Thyroid gland (tissue), 4 donors: Measurements from ENCODE around the gene ITGAV.

Source experiments
- POLR2A ChIP-seq, 2 donors: fragments of 450-650 bp; IDR thresholded peaks; one replicate each; pipeline ENCODE4 v1.6.1; 2017; ENCODE audit warnings: antibody characterized with exemption in 2 of 2, mild to moderate bottlenecking in 2 of 2, moderate library complexity in 1 of 2
- TF ChIP-seq, protein P1 (sequence below), 6 experiments: fragments of 200-600 bp in 3 of 6; fragments of 450-650 bp in 3 of 6; sonication (generic) in 3 of 6; IDR thresholded peaks; one replicate each; pipeline ENCODE4 v1.5.1; 2016 to 2019; ENCODE audit warnings: antibody characterized with exemption in 6 of 6, mild to moderate bottlenecking in 2 of 6, inconsistent platforms in 1 of 6, moderate library complexity in 1 of 6

DNA sequence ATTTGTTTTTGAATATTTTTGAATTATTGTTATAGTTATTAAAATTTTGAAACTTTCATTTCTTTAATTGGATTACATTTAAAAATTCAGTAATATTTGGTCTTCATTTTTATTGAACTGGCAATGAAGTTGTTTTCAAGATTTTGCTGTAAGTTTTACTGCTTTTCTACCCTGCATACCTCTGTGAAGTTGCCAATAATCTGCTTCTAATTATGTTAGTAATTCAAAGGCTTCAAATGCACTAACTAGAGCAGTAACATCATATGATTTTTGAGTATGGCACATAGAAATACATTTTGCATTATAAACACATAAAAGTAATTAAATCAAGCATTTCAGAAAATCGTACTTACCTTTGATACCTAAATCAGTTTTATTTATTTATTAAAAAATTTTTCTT, 63.7 kb downstream of the ITGAV start:
- TF ChIP-seq, protein P1, sequence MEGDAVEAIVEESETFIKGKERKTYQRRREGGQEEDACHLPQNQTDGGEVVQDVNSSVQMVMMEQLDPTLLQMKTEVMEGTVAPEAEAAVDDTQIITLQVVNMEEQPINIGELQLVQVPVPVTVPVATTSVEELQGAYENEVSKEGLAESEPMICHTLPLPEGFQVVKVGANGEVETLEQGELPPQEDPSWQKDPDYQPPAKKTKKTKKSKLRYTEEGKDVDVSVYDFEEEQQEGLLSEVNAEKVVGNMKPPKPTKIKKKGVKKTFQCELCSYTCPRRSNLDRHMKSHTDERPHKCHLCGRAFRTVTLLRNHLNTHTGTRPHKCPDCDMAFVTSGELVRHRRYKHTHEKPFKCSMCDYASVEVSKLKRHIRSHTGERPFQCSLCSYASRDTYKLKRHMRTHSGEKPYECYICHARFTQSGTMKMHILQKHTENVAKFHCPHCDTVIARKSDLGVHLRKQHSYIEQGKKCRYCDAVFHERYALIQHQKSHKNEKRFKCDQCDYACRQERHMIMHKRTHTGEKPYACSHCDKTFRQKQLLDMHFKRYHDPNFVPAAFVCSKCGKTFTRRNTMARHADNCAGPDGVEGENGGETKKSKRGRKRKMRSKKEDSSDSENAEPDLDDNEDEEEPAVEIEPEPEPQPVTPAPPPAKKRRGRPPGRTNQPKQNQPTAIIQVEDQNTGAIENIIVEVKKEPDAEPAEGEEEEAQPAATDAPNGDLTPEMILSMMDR (IDR thresholded peaks at IDR 0.05), result no peak
- no peak for TF ChIP-seq POLR2A (IDR thresholded peaks at IDR 0.05)
